ENCODE results near the gene CCDC148. TPM values are rescaled to one million over a fixed set of nuclear protein-coding genes. Genes with fewer than 3 reads are reported as not detected.

Gene CCDC148
- total and polyA plus RNA-seq, 2 experiments from 2014 or later: 1.2 to 1.8 TPM

- TF ChIP-seq ZNF462 (CRISPR knock-in tag; IDR thresholded peaks at IDR 0.05) (no peak), REST (IDR thresholded peaks at IDR 0.05; ENCODE audit: unreplicated experiment) (no peak), ZNF331 (CRISPR knock-in tag; IDR thresholded peaks at IDR 0.05; ENCODE audit: low read depth) (no peak), ZNF114 (CRISPR knock-in tag; IDR thresholded peaks at IDR 0.05) (no peak)
These were observed 38.6 kb upstream of the CCDC148 start (continued) for GRCh38 chr2:158495175-158495574.

GRCh38 chr2:158493458-158493857, 36.9 kb upstream of the CCDC148 start:
- TF ChIP-seq CTCF (conservative IDR thresholded peaks at IDR 0.05; ENCODE audit: low read depth in 2 of 2) (no peak), NANOG (IDR thresholded peaks at IDR 0.05; ENCODE audit: borderline replicate concordance) (no peak)
- no peaks in the 10 kb centered on the region for H3K9me2 ChIP-seq (ENCODE audit: insufficient read depth)
- DNase-seq (ENCODE audit: low spot score) (no peak), ATAC-seq (no peak)
- no peak overlapping the region for H3K27ac ChIP-seq (ENCODE audit: low read depth)
- Mint-ChIP-seq H3K9me3 (no peaks in the 10 kb centered on the region), H3K4me1 (peaks cover 72% of the 10 kb centered on the region), H3K27ac (no peak overlapping the region), H3K36me3 (ENCODE audit: low read depth) (no peaks in the 10 kb centered on the region; the same call in 2 of the 3 replicates), H3K4me3 (no peak overlapping the region), H3K27me3 (ENCODE audit: insufficient read depth, low read depth, poor library complexity) (no peaks in the 10 kb centered on the region)
- H3K36me3 ChIP-seq (ENCODE audit: insufficient read depth): no peaks in the 10 kb centered on the region
- H2AFZ ChIP-seq: no peak overlapping the region
- H4K20me1 ChIP-seq (replicated peaks; ENCODE audit: insufficient read depth): peaks cover 26% of the 10 kb centered on the region
- H3K79me2 ChIP-seq (replicated peaks; ENCODE audit: insufficient read depth): peaks cover 99% of the 10 kb centered on the region
- H3K4me2 ChIP-seq: no peak overlapping the region
- H3K4me3 ChIP-seq: no peak overlapping the region
- H3F3A ChIP-seq (replicated peaks; ENCODE audit: low read depth): no peaks in the 10 kb centered on the region
- H3K4me1 ChIP-seq (ENCODE audit: insufficient read depth): peaks cover 58% of the 10 kb centered on the region
- H3K27me3 ChIP-seq (ENCODE audit: insufficient read depth): no peaks in the 10 kb centered on the region

Data from GM23338 (cell line).